ENCODE data around the gene MT1A. TPM values are rescaled to one million over a fixed set of nuclear protein-coding genes. Genes with fewer than 3 reads are reported as not detected.
A peak's percentile ranks its signal among the peaks of the same experiment; 100 is the strongest.
"Not testable (repeated sequence)": the region's sequence is repeated elsewhere in the genome, so short reads cannot be mapped to it uniquely, and the experiment has no call there.

MT1A gene
- total and polyA plus RNA-seq, 7 experiments from 2014 or later: 0.92 TPM; not detected in 6

- Mint-ChIP-seq H3K4me3 (no peak overlapping the region), H3K27ac (no peak overlapping the region), H3K36me3 (peaks cover 0 to 2% (median 0%) of the 10 kb centered on the region in 5 donors), H3K9me3 (no peaks in the 10 kb centered on the region), H3K4me1 (peaks cover 7 to 48% (median 31%) of the 10 kb centered on the region in 7 donors), H3K27me3 (peaks cover 36 to 68% (median 46%) of the 10 kb centered on the region in 5 donors)
- Histone ChIP-seq H3K27ac (ENCODE audit: low read depth, low read length) (no peak overlapping the region), H3K27me3 (ENCODE audit: control insufficient read depth in 2 of 2, insufficient read depth in 2 of 2, low read length in 2 of 2) (peaks cover 0 to 21% of the 10 kb centered on the region in 2 donors), H3K4me3 (ENCODE audit: low read length) (no peak overlapping the region), H3K4me1 (ENCODE audit: control insufficient read depth in 2 of 2, insufficient read depth in 2 of 2, low read length in 2 of 2) (peaks cover 0 to 6% of the 10 kb centered on the region in 2 donors), H3K36me3 (ENCODE audit: control insufficient read depth in 2 of 3, insufficient read depth in 3 of 3, low read length in 3 of 3) (no peaks in the 10 kb centered on the region), H3K9me3 (ENCODE audit: control insufficient read depth in 2 of 3, low read length in 3 of 3) (no peaks in the 10 kb centered on the region)
- ChIA-PET POLR2A (interaction anchor here (0.7 to 1.2 kb wide), 3 partner anchors 11 to 28 kb away, joined by 3 to 5 read pairs (median 5); no protein-coding TSS in a partner anchor), CTCF (interaction anchor here (0.7 to 3.3 kb wide), 4 partner anchors 29 to 367 kb away, joined by 4 to 33 read pairs (median 6); no protein-coding TSS in a partner anchor)
- intact Hi-C loops (cut with micrococcal nuclease): loop anchor here in 1 of 2 donors (5.0 kb wide), 1 partner anchor 114 kb away; no protein-coding TSS in a partner anchor
- ATAC-seq: no peak
- DNase-seq: no peak
Measured at GRCh38 chr16:56672761-56673536, 34.5 kb downstream of the MT1A start.

- Mint-ChIP-seq H3K36me3 (no peaks in the 10 kb centered on the region), H3K27me3 (peaks cover 27 to 60% (median 37%) of the 10 kb centered on the region in 5 donors), H3K9me3 (no peaks in the 10 kb centered on the region), H3K27ac (peak overlapping the region in 4 of 9 donors; percentile 43 to 76 (median 50)), H3K4me1 (peaks cover 7 to 39% (median 21%) of the 10 kb centered on the region in 7 donors), H3K4me3 (peak overlapping the region in 6 of 10 donors; percentile 1 to 65 (median 29))
- peak in 5 of 9 donors; percentile 36 to 68 (median 50) for DNase-seq
- CTCF ChIA-PET: interaction anchor here (0.7 to 3.3 kb wide), 5 partner anchors 10 to 366 kb away, joined by 4 to 33 read pairs (median 8); no protein-coding TSS in a partner anchor
- H3K36me3 ChIP-seq (ENCODE audit: control insufficient read depth in 2 of 3, insufficient read depth in 3 of 3, low read length in 3 of 3): no peaks in the 10 kb centered on the region
- POLR2A ChIA-PET: no interaction called here
- intact Hi-C loops (cut with micrococcal nuclease): loop anchor here (1.0 to 5.0 kb wide), 6 partner anchors 8 to 113 kb away; partner anchors contain the start of genes MT1X (in 1 of the 2) and NUP93 (in 1 of the 2)
- H3K4me1 ChIP-seq (ENCODE audit: control insufficient read depth in 2 of 2, insufficient read depth in 2 of 2, low read length in 2 of 2): peaks cover 0 to 6% of the 10 kb centered on the region in 2 donors
- peak; percentile 63 for ATAC-seq
- H3K27me3 ChIP-seq (ENCODE audit: control insufficient read depth in 2 of 2, insufficient read depth in 2 of 2, low read length in 2 of 2): peaks cover 0 to 12% of the 10 kb centered on the region in 2 donors
- no peak overlapping the region for H3K27ac ChIP-seq (ENCODE audit: low read depth, low read length)
- H3K4me3 ChIP-seq (ENCODE audit: low read length): no peak overlapping the region
- H3K9me3 ChIP-seq (ENCODE audit: control insufficient read depth in 2 of 3, low read length in 3 of 3): no peaks in the 10 kb centered on the region
Measured at GRCh38 chr16:56673921-56674320, 35.5 kb downstream of the MT1A start.

- H3K27ac ChIP-seq (ENCODE audit: low read depth, low read length); H3K4me3 ChIP-seq (ENCODE audit: low read length); H3K36me3 ChIP-seq (ENCODE audit: control insufficient read depth in 2 of 3, insufficient read depth in 3 of 3, low read length in 3 of 3); H3K36me3 Mint-ChIP-seq; DNase-seq; H3K9me3 ChIP-seq (ENCODE audit: control insufficient read depth in 2 of 3, low read length in 3 of 3); H3K9me3 Mint-ChIP-seq; H3K27me3 ChIP-seq (ENCODE audit: control insufficient read depth in 2 of 2, insufficient read depth in 2 of 2, low read length in 2 of 2); POLR2A ChIA-PET; ATAC-seq; H3K4me1 ChIP-seq (ENCODE audit: control insufficient read depth in 2 of 2, insufficient read depth in 2 of 2, low read length in 2 of 2): not testable (repeated sequence)
- CTCF ChIA-PET: interaction anchor here (1.2 to 3.3 kb wide), 2 partner anchors 9 to 28 kb away, joined by 8 to 33 read pairs; no protein-coding TSS in a partner anchor
- peaks cover 21 to 53% (median 33%) of the 10 kb centered on the region in 5 donors for H3K27me3 Mint-ChIP-seq
- intact Hi-C loops (cut with micrococcal nuclease): loop anchor here (1.0 to 5.0 kb wide), 6 partner anchors 8 to 113 kb away; partner anchors contain the start of genes MT1X (in 1 of the 2) and NUP93 (in 1 of the 2)
- H3K4me3 Mint-ChIP-seq: peak overlapping the region in 7 of 10 donors; percentile 17 to 85 (median 43)
- H3K27ac Mint-ChIP-seq: peak overlapping the region in 2 of 9 donors; percentile 50 to 76
- H3K4me1 Mint-ChIP-seq: peaks cover 7 to 33% (median 19%) of the 10 kb centered on the region in 7 donors
Measured at GRCh38 chr16:56674570-56674969, 36.1 kb downstream of the MT1A start.

GRCh38 chr16:56675685-56676210 is 37.3 kb downstream of the MT1A start:
- Histone ChIP-seq H3K36me3 (ENCODE audit: control insufficient read depth in 2 of 3, insufficient read depth in 3 of 3, low read length in 3 of 3) (no peaks in the 10 kb centered on the region), H3K4me3 (ENCODE audit: low read length) (peak overlapping the region; percentile 47), H3K27ac (ENCODE audit: low read depth, low read length) (peak overlapping the region; percentile 45), H3K27me3 (ENCODE audit: control insufficient read depth in 2 of 2, insufficient read depth in 2 of 2, low read length in 2 of 2) (no peaks in the 10 kb centered on the region), H3K4me1 (ENCODE audit: control insufficient read depth in 2 of 2, insufficient read depth in 2 of 2, low read length in 2 of 2) (peaks cover 0 to 6% of the 10 kb centered on the region in 2 donors), H3K9me3 (ENCODE audit: control insufficient read depth in 2 of 3, low read length in 3 of 3) (no peaks in the 10 kb centered on the region)
- ChIA-PET CTCF (interaction anchor here (0.7 to 1.8 kb wide), 4 partner anchors 27 to 98 kb away, joined by 3 to 18 read pairs (median 6); no protein-coding TSS in a partner anchor), POLR2A (interaction anchor here (0.6 to 1.8 kb wide), 10 partner anchors 8 to 117 kb away, joined by 3 to 5 read pairs (median 4); partner anchors contain the start of genes MT1F and MT2A)
- H3K36me3 Mint-ChIP-seq: no peaks in the 10 kb centered on the region
- intact Hi-C loops (cut with micrococcal nuclease): loop anchor here in 1 of 2 donors (2.0 kb wide), 1 partner anchor 55 kb away; the partner anchor contains the start of gene NUP93
- H3K27me3 Mint-ChIP-seq: peaks cover 12 to 42% (median 25%) of the 10 kb centered on the region in 5 donors
- H3K4me1 Mint-ChIP-seq: peaks cover 7 to 27% (median 16%) of the 10 kb centered on the region in 7 donors
- H3K9me3 Mint-ChIP-seq: no peaks in the 10 kb centered on the region
- peak; percentile 79 for ATAC-seq
- peak overlapping the region in 8 of 9 donors; percentile 20 to 94 (median 60) for H3K27ac Mint-ChIP-seq
- DNase-seq: peak in 8 of 9 donors; percentile 32 to 66 (median 57)
- peak overlapping the region; percentile 71 to 89 (median 80) for H3K4me3 Mint-ChIP-seq

- Histone ChIP-seq H3K9me3 (ENCODE audit: control insufficient read depth in 2 of 3, low read length in 3 of 3) (no peaks in the 10 kb centered on the region), H3K4me3 (ENCODE audit: low read length) (no peak overlapping the region), H3K27me3 (ENCODE audit: control insufficient read depth in 2 of 2, insufficient read depth in 2 of 2, low read length in 2 of 2) (no peaks in the 10 kb centered on the region), H3K4me1 (ENCODE audit: control insufficient read depth in 2 of 2, insufficient read depth in 2 of 2, low read length in 2 of 2) (peaks cover 2 to 14% of the 10 kb centered on the region in 2 donors), H3K27ac (ENCODE audit: low read depth, low read length) (no peak overlapping the region), H3K36me3 (ENCODE audit: control insufficient read depth in 2 of 3, insufficient read depth in 3 of 3, low read length in 3 of 3) (no peaks in the 10 kb centered on the region)
- H3K4me3 Mint-ChIP-seq: no peak overlapping the region
- no peak for ATAC-seq
- intact Hi-C loops (cut with micrococcal nuclease): no loop called here
- ChIA-PET POLR2A (interaction anchor here (1.3 to 2.1 kb wide), 6 partner anchors 18 to 69 kb away, joined by 3 to 7 read pairs (median 3); partner anchors contain the start of genes MT1F and MT2A), CTCF (no interaction called here)
- H3K27ac Mint-ChIP-seq: peak overlapping the region in 2 of 9 donors; percentile 7 to 36
- DNase-seq: no peak
- H3K9me3 Mint-ChIP-seq: no peaks in the 10 kb centered on the region
- H3K4me1 Mint-ChIP-seq: peaks cover 7 to 33% (median 26%) of the 10 kb centered on the region in 7 donors
- no peaks in the 10 kb centered on the region for H3K36me3 Mint-ChIP-seq
- peaks cover 5 to 26% (median 13%) of the 10 kb centered on the region in 5 donors for H3K27me3 Mint-ChIP-seq
Measured at GRCh38 chr16:56677474-56677873, 39.0 kb downstream of the MT1A start.
